Measurements from ENCODE around the gene PKIB. TPM values are rescaled to one million over a fixed set of nuclear protein-coding genes. Genes with fewer than 3 reads are reported as not detected.

The PKIB gene
- total RNA-seq, 1 donor from 2014 or later, result 1.4 TPM

GRCh38 chr6:122665929-122666328 lies 55.7 kb downstream of the PKIB start:
- no peak for DNase-seq (ENCODE audit: low read depth)

- no peak for DNase-seq (ENCODE audit: low read depth)
Measured at GRCh38 chr6:122666418-122666817, 56.2 kb downstream of the PKIB start.

GRCh38 chr6:122669418-122669817 lies 59.2 kb downstream of the PKIB start:
- DNase-seq (ENCODE audit: low read depth), result no peak

- no peak for DNase-seq (ENCODE audit: low read depth)
Measured at GRCh38 chr6:122669868-122670267, 59.7 kb downstream of the PKIB start.

GRCh38 chr6:122671251-122671650 lies 61.0 kb downstream of the PKIB start:
- DNase-seq (ENCODE audit: low read depth), result no peak

GRCh38 chr6:122673343-122673961 lies 63.2 kb downstream of the PKIB start:
- DNase-seq (ENCODE audit: low read depth), result no peak

GRCh38 chr6:122676146-122676545 lies 65.9 kb downstream of the PKIB start:
- no peak for DNase-seq (ENCODE audit: low read depth)

GRCh38 chr6:122676688-122677087 lies 66.5 kb downstream of the PKIB start:
- no peak for DNase-seq (ENCODE audit: low read depth)

- DNase-seq (ENCODE audit: low read depth), result no peak
Measured at GRCh38 chr6:122677406-122677805, 67.2 kb downstream of the PKIB start.

GRCh38 chr6:122678841-122679240 lies 68.6 kb downstream of the PKIB start:
- DNase-seq (ENCODE audit: low read depth), result no peak

- DNase-seq (ENCODE audit: low read depth), result no peak
Measured at GRCh38 chr6:122681705-122682104, 71.5 kb downstream of the PKIB start.

- DNase-seq (ENCODE audit: low read depth), result no peak
Measured at GRCh38 chr6:122683989-122684651, 73.9 kb downstream of the PKIB start.

GRCh38 chr6:122692175-122692598 lies 82.0 kb downstream of the PKIB start:
- DNase-seq (ENCODE audit: low read depth), result peak; percentile 90

GRCh38 chr6:122692807-122693580 lies 82.8 kb downstream of the PKIB start:
- no peak for DNase-seq (ENCODE audit: low read depth)

- no peak for DNase-seq (ENCODE audit: low read depth)
Measured at GRCh38 chr6:122694075-122694474, 83.9 kb downstream of the PKIB start.

GRCh38 chr6:122694602-122695001 lies 84.4 kb downstream of the PKIB start:
- no peak for DNase-seq (ENCODE audit: low read depth)

GRCh38 chr6:122695188-122695587 lies 85.0 kb downstream of the PKIB start:
- no peak for DNase-seq (ENCODE audit: low read depth)

- DNase-seq (ENCODE audit: low read depth), result peak; percentile 22
Measured at GRCh38 chr6:122696079-122696478, 85.9 kb downstream of the PKIB start.

GRCh38 chr6:122696853-122697252 lies 86.6 kb downstream of the PKIB start:
- no peak for DNase-seq (ENCODE audit: low read depth)

- DNase-seq (ENCODE audit: low read depth), result no peak
Measured at GRCh38 chr6:122697458-122697857, 87.3 kb downstream of the PKIB start.

GRCh38 chr6:122701666-122702065 lies 91.5 kb downstream of the PKIB start:
- DNase-seq (ENCODE audit: low read depth), result no peak

GRCh38 chr6:122702841-122703240 lies 92.6 kb downstream of the PKIB start:
- no peak for DNase-seq (ENCODE audit: low read depth)

Data from myocyte (in vitro differentiated cells).